Adrenal gland (tissue), 12 donors: ENCODE data around the gene P3H3. TPM values are rescaled to one million over a fixed set of nuclear protein-coding genes. Genes with fewer than 3 reads are reported as not detected.

Experiments used
- DNase-seq, 7 donors: peaks; one replicate each; pipeline ENCODE4 v3.0.0-alpha.2; 2019 to 2020
- H3K27ac ChIP-seq, 5 donors: fragments of 200-600 bp; sonication (generic) in 4 of 5; 1 replicate in 3 of 5; 2 replicates in 2 of 5; pipeline versions ENCODE4 v1.5.1 to v1.8.0; 2016 to 2020; ENCODE audit warnings: mild to moderate bottlenecking in 1 of 5
- H3K27me3 ChIP-seq: fragments of 200-600 bp; 2 replicates; pipeline ENCODE4 v1.8.0; 2021
- H3K36me3 ChIP-seq, 2 donors: fragments of 200-600 bp; replicated peaks in 1 of 2; 1 replicate in 1 of 2; 2 replicates in 1 of 2; pipeline versions ENCODE4 v1.5.1 to v1.8.0; 2018 to 2022
- H3K4me1 ChIP-seq, 2 donors: fragments of 200-600 bp; replicated peaks in 1 of 2; 1 replicate in 1 of 2; 2 replicates in 1 of 2; pipeline versions ENCODE4 v1.5.1 to v1.8.0; 2018 to 2021
- H3K4me3 ChIP-seq, 4 donors: fragments of 200-600 bp; sonication (generic) in 3 of 4; one replicate each; pipeline ENCODE4 v1.5.1; 2016 to 2018
- H3K9me3 ChIP-seq, 3 donors: fragments of 200-600 bp; sonication (generic) in 1 of 3; replicated peaks in 1 of 3; 1 replicate in 2 of 3; 2 replicates in 1 of 3; pipeline versions ENCODE4 v1.5.1 to v1.8.0; 2016 to 2021
- CTCF ChIP-seq, 6 experiments: fragments of 450-650 bp in 4 of 6; fragments of 200-600 bp in 2 of 6; sonication (generic) in 1 of 6; IDR thresholded peaks; 1 replicate in 5 of 6; 2 replicates in 1 of 6; pipeline versions ENCODE4 v1.5.1 to v1.8.0; 2016 to 2021; ENCODE audit warnings: antibody characterized with exemption in 6 of 6, mild to moderate bottlenecking in 2 of 6, moderate library complexity in 1 of 6
- POLR2A ChIP-seq, 2 donors: fragments of 450-650 bp; IDR thresholded peaks; one replicate each; pipeline ENCODE4 v1.6.1; 2017; ENCODE audit warnings: antibody characterized with exemption in 2 of 2, mild to moderate bottlenecking in 2 of 2, moderate library complexity in 1 of 2
- WGBS, 4 donors: extraction: QIAGEN DNeasy Blood & Tissue Kit in 2 of 4; methylation state at CpG; one replicate each; pipeline versions ENCODE4 v1.1.5 to v1.1.7; 2013 to 2017; 5-methylcytosine and 5-hydroxymethylcytosine counted together
- intact Hi-C, 2 donors: fragments of 100-400 bp; cut with DNase I; formaldehyde crosslinking; loops; one replicate each; pipeline versions ENCODE4 v1.14.1 to v1.15.0; 2022 to 2023
- polyA plus RNA-seq, 3 donors: library from polyadenylated mRNA; stranded (reverse); fragments of 200-250 nt in 2 of 3; fragments of 350-450 nt in 1 of 3; fragmentation: Illumina TruSeq in 1 of 3; extraction: RNeasy Lipid Tissue Mini Kit (QIAGEN cat#74804) in 1 of 3; gene quantifications; one replicate each; pipeline ENCODE4 v1.2.3, GENCODE V29; 2013 to 2014
- total RNA-seq, 9 donors: library from RNA; depleted of rRNA in 4 of 9; stranded (reverse); fragments of >200 nt in 4 of 9; fragments of 120-200 nt in 1 of 9; fragmentation: NEBNext Ultra II Directional in 1 of 9; extraction: Animal tissue kit (Norgen Biotek cat#: 25700) in 1 of 9; gene quantifications; one replicate each; pipeline versions ENCODE4 v1.1.0 to v1.2.4, GENCODE V29; 2013 to 2023
- donor health status: healthy with polysubstance abuse.
- donor health status: Bipolar disorder and iron deficiency.
- donor health status: DM: yes; HTN: yes; CAD: no.
- donor health status: DM: no; HTN: no; CAD: no.
- donor health status: DM: no; HTN: no; CAD: no.
- donor health status: DM: yes; HTN: yes; CAD: no.

Gene P3H3
- total and polyA plus RNA-seq, 12 donors = 2.6 to 58.1 (median 15.8) TPM

GRCh38 chr12:6866920-6867412 lies 38.8 kb downstream of the P3H3 start:
- Histone ChIP-seq H3K9me3 (no peaks in the 10 kb centered on the region), H3K27ac (peak overlapping the region; percentile 39 to 98 (median 97)), H3K4me3 (peak overlapping the region in 3 of 4 donors; percentile 31 to 93 (median 74)), H3K4me1 (peaks cover 28 to 43% of the 10 kb centered on the region in 2 donors), H3K27me3 (no peaks in the 10 kb centered on the region), H3K36me3 (peaks cover 0 to 71% of the 10 kb centered on the region in 2 donors)
- intact Hi-C loops = no loop called here
- DNase-seq = peak; percentile 58 to 74 (median 72)
- WGBS, 4 donors = 1 to 5% (median 2%) methylated on average over 13 to 33 of the region's 33 CpGs
- TF ChIP-seq POLR2A (IDR thresholded peaks at IDR 0.05) (no peak), CTCF (IDR thresholded peaks at IDR 0.05) (no peak)

- intact Hi-C loops = no loop called here
- 0 to 1% (median 0%) methylated on average over 19 to 86 of the region's 86 CpGs for WGBS, 4 donors
- Histone ChIP-seq H3K4me1 (peaks cover 31 to 50% of the 10 kb centered on the region in 2 donors), H3K9me3 (no peaks in the 10 kb centered on the region), H3K36me3 (peaks cover 0 to 64% of the 10 kb centered on the region in 2 donors), H3K4me3 (peak within 1 kb of the TSS; percentile 57 to 93 (median 73)), H3K27ac (peak within 1 kb of the TSS; percentile 97 to 98 (median 97)), H3K27me3 (no peaks in the 10 kb centered on the region)
- TF ChIP-seq POLR2A (IDR thresholded peaks at IDR 0.05) = peak; percentile 97 to 98
- peak in 1 of 6 experiments; percentile 1 for TF ChIP-seq CTCF (IDR thresholded peaks at IDR 0.05)
- DNase-seq = peak; percentile 82 to 92 (median 89)
These were observed 39.4 kb downstream of the P3H3 start, which contains the start of gene TPI1 for GRCh38 chr12:6867413-6868210. Gene TPI1 (plus strand): TSS chr12:6867531. CDS start chr12:6867567, 36 bp downstream.

GRCh38 chr12:6868211-6869048 lies 40.2 kb downstream of the P3H3 start:
- DNase-seq = peak in 1 of 7 donors; percentile 57
- Histone ChIP-seq H3K27me3 (no peaks in the 10 kb centered on the region), H3K9me3 (no peaks in the 10 kb centered on the region), H3K4me3 (peak overlapping the region; percentile 57 to 93 (median 73)), H3K36me3 (peaks cover 0 to 56% of the 10 kb centered on the region in 2 donors), H3K27ac (peak overlapping the region; percentile 97 to 98 (median 97)), H3K4me1 (peaks cover 31 to 50% of the 10 kb centered on the region in 2 donors)
- intact Hi-C loops = no loop called here
- TF ChIP-seq CTCF (IDR thresholded peaks at IDR 0.05) (no peak), POLR2A (IDR thresholded peaks at IDR 0.05) (no peak)
- WGBS, 4 donors = 3 to 9% (median 7%) methylated on average over 16 to 22 of the region's 22 CpGs
